ENCODE results near the gene NMD3.

DNA sequence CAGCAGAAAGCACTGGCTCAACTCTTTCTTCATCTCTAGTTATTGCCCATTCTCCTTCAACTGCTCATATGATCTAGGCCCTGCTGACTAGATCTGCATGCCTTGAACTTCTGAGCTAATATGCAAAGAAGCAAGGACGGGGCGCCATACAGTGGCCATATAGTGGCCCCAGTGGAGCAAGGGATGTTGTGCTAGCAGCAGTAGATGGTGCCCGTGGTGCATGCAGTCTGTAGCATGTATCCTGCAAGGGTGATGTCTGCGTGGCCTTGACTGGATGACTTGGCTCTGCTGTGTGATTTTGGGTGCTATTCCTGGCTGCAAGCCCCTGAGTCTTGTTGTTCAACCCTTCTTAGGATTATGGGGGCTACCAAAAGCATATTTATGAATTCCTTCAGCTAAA, 12.2 kb upstream of the NMD3 start:
- TF ChIP-seq EZH2 (IDR thresholded peaks at IDR 0.05; ENCODE audit: borderline replicate concordance, low read depth, low read length, severe bottlenecking) = no peak
- TF ChIP-seq, protein P1, sequence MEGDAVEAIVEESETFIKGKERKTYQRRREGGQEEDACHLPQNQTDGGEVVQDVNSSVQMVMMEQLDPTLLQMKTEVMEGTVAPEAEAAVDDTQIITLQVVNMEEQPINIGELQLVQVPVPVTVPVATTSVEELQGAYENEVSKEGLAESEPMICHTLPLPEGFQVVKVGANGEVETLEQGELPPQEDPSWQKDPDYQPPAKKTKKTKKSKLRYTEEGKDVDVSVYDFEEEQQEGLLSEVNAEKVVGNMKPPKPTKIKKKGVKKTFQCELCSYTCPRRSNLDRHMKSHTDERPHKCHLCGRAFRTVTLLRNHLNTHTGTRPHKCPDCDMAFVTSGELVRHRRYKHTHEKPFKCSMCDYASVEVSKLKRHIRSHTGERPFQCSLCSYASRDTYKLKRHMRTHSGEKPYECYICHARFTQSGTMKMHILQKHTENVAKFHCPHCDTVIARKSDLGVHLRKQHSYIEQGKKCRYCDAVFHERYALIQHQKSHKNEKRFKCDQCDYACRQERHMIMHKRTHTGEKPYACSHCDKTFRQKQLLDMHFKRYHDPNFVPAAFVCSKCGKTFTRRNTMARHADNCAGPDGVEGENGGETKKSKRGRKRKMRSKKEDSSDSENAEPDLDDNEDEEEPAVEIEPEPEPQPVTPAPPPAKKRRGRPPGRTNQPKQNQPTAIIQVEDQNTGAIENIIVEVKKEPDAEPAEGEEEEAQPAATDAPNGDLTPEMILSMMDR (IDR thresholded peaks at IDR 0.05; ENCODE audit: borderline replicate concordance, extremely low read depth, low read length, poor library complexity, severe bottlenecking) = no peak

Data from DND-41 (cell line).